CD4-positive, alpha-beta T cell treated with Interleukin-17A for 4 hours (primary cell): ENCODE measurements around the gene TSPO2.

Experiments used
- DNase-seq: peaks from one replicate; pipeline ENCODE4 v3.0.0-alpha.2; 2020; ENCODE audit warnings: mixed read lengths

The TSPO2 gene

DNA sequence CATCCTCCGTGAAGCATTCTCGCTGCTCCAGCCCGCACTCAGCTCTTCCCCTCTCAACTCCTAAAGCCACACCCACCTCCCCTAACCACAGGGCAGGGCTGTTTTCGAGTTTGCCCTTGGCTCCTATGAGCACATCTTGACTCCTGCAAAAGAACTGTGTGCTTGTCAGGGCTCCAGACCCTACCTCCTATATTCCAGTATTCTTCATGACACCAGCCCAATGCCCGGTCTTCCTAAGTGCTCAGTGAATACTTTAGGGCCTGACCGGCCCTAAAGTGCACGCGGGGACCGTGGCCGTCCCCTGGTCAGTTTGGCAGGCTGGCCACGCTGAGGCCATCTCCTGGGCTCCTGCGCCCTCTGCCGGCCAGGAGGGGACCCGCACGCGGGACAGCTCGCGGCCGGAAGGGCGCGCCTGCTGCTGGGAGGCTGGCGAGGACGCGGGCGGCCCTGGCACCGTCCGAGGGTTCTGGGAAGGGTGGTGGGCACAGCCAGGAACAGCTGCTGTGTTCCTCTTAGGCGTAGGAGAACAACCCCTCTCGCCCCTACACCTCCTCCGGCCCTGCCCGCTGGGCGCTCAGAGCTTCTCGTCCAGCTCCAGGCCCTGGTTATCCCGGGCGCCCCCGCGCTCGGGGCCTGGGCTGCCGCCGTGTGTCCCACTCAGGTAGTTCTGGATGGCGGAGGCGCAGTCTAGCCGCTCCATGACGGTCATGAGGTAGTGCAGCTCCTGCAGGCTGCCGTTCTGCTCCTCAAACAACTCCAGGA is 14.3 kb upstream of the TSPO2 start:
- peak; percentile 79 for DNase-seq

DNA sequence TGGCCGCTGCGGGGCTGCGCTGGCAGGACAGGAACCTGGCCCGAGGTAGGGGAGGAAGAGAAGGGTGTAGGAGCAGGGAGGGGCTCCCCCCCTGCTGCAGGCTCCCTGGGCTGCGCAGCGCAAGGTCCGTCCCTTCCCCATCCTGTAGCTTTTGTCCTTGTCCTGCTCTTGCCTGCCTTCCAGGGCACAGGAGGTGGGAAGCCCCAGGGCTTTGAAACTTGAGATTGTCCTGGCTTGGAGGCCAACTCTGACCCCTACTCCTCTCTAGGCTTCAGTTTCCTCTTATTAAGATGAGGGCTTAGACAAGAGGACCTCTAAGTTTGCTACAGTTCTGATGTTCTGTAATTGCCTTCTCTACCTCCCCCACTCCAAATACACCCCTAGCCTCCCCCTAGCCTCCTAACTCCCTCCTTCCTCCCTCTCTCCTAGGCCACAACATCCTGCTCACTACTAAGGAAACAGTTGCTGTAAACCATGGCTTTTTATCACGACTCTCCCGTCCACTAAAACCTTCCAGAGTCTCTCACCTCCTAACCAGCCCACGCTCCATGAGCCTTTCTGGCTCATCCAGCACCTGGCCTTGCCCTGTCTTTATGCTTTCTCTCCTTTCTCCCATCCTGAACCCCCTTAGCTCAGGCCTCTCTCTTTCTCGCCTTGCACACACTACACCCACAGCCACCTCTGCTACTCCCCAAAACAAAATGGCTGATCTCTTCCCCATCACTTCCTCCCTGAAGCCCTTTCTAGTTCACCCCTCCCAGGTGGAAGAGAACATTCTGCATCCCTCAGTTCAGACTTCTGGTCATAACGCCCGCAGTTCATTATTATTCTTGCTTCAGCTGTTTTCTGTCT is 13.5 kb upstream of the TSPO2 start:
- DNase-seq, result no peak

DNA sequence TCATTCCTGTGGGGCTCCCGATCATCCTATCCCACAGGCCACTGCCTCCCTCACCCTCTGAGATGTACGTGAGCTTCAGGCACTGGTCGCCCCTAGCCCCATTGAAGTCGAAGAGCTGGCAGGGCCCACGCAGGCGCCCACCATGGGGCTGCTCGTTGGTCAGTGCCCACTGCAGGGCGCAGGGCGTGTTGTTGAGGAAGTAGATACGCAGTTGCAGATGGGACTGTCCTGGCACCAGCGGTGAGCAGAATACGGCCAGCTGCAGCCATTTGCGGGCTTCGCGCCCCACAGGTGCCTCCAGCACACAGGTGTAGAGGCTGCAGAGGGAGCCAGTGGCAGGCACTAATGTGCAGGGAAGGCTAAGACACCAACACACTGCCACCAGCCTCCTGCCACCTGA is 9.4 kb upstream of the TSPO2 start:
- DNase-seq, result no peak

DNA sequence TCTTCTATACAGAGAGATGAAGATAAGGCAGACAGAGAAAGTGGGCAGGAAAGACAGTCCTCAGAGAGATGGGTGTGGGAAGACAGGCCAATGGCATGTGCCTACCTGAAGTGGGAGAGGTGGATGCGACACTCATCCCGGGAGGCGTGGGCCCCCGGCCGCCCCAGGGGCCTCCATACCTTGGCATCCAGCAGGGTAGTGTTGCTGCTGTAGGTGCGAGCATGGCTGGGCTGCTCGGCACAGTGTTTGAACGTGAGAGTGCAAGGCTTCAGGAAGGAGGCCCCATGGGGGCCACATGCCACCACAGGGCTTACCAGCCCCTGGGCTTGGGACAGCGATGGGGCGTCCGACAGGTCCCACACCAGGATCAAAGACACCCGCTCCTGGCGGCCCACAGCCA is 8.5 kb upstream of the TSPO2 start:
- DNase-seq, result no peak

DNA sequence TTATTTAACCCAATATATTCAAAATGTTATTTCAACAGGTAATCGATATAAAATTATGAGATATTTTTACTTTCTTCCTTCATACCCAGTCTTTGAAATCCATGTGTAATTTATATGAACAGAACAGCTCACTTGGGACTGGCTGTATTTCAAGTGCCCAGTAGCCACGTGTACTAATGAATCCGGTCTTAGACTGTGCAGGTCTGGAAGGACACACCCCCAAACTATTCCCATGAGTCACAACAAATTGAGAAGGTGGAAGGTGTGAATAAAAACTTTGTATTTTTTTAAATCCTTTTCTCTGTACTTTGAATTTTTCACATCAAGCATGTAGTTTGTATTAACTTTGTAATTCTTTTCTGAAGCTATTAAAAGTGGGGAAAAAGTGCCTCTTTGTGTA is 6.1 kb upstream of the TSPO2 start:
- DNase-seq, result no peak

DNA sequence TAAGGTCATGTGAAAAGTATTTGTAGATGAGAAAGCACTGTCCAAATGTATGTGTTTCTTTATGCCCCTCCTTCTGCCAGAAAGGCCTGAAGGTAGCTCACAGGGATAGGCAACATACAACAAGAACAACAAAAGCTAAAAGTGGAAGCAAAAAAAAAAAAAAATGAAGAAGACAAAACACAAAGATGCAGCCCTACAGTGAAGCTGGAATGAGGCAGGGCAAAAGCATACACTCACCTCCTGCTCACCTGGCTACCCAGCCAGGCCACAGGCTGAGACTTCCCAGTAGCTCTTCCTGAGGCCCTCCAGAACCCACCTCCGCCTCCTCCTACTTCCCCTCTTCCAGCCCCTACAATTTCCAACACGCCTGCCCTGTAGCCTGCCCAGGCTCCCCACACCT is 5.7 kb upstream of the TSPO2 start:
- DNase-seq, result no peak

DNA sequence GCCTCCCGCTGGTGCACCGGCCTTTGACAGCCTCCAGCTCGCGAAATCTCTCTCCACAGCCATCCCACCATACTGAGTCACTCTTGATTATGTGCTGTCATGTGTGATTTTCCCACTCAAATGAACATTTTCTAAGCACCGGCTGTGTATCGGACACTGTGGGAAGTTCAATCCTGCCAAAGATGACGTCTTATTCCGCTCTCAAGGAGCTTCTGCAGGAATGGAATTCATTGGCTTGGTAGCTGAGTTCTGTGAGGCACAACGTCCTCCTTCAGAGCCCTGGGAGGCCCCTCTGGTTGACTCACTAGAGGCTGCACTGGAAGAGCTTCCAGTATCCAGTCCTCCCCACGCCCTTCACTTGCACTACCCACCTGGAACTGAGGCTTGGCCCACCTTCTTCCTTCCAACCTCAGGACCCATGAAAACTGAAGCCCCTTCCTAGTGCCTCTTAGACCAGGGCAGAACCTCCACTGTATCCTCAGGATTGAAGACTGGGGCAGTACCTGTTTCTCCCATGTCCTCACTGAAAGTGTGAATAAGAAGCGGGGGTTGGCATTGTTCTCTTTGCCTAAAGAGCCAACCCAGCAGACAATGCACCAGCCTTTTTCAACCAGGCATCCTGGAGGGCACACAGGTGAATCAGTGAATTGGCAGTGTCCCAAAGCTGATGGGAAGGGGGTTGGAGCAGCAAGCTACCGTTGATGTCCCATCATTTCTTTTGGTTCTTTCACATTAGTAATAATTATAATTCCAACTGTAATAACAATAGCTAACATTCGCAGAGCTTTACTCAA is 5.0 kb upstream of the TSPO2 start:
- DNase-seq, result no peak

DNA sequence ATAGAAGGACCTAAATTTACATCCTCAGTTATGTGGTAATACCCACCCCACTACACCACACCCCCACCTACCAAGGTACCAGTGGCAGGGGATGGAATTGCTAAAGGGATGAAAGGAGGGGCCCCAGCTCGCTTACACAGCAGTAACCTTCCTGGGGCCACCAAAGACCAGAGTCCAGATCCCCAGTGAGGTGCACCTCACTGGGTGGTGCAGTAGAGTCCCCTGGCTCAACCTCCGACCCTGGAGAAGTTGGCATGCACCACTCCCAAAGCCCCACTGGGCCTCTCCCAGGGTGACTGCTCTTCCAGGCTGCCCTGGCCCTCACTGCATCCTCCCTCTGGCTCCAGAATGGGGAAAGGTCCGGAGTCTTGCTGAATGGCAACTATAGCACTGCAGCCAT is 4.1 kb upstream of the TSPO2 start:
- no peak for DNase-seq

DNA sequence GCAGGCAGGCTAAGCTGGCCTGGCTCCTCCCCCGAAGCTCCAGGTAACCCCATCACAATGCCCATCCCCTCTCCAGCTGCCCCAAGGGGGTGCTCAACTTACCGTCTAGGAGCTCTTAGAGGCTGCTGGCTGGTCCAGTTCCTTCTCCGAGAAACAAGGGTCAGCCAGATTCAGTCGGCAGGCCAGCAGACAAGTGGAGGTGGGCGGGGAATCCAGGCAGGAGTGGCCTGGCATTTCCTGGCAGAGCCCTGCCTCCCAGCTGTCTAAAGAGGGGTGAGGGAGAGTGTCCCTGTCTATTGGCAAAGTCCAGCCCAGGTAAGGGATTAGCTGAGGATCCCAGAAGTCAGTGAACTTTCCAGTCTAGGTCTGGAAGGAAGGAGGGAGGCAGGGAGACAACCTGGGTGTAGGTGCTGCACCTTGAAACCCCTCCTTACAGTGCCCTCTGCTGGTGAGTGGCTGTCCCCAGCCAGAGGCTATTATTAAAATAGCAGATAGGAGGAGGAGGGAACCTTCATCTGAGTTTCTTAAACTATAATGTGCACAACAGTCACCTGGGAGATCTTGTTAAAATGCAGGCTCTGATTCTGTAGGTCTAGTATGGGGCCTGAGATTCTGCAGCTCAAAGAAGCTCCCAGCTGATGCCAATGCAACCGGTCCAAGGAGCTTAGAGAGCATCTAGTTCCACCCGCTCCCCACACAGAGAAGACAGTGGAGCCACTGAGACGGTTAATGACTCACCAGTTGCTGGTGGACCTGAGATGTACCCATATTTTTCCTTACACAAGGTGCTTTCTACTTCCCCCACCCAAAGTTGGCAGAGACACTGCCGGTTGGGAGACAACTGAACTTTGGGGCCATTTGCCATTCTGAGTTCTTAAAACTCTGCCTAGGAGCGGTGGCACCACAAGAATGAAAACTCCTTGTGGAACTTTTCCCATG is 2.9 kb upstream of the TSPO2 start, which contains the start of gene UNC5CL:
Gene UNC5CL, minus strand, starts transcription at position 162 of the 939 bp plus-strand sequence. CDS start 4,147 bp downstream, outside the sequence.
- DNase-seq, result peak; percentile 71

DNA sequence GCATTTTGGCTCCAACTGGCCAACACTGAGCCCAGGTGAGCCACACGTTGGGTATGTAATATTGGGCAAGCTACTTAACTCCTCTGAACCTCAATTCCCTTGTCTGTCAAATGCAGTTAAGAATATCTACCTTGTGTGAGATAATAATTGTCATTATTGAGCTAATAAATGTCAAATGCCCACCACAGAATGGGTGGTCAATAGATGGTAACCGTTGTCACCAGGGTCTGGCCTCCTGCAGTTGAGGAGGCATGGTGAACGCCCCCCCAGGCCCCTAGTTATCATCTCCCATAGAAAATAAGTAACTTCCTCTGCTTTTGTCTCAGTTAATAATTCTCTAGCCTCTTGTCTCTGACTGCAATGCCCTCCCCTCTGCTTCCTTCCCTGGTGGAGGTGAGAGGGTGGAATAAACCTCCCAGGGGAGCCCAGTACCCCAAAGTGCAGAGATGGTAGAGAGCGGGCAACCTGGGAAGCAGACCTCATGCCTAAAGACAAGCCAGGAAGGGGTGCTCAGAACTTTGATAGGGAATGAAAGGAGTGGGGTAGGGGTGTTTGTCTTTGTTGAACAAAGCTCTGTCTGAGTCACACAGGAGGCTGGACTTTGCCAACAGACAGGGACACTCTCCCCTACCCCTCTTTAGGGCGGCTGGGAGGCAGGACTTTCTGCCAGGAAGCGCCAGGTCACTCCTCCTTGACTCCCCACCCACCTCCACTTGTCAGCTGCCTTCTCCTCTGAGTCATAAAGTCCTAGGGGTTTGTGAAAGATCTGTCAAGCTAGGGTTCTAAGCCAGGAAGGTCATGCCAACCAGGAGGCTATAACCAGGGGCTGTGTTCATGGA is 1.9 kb upstream of the TSPO2 start:
- DNase-seq, result no peak

DNA sequence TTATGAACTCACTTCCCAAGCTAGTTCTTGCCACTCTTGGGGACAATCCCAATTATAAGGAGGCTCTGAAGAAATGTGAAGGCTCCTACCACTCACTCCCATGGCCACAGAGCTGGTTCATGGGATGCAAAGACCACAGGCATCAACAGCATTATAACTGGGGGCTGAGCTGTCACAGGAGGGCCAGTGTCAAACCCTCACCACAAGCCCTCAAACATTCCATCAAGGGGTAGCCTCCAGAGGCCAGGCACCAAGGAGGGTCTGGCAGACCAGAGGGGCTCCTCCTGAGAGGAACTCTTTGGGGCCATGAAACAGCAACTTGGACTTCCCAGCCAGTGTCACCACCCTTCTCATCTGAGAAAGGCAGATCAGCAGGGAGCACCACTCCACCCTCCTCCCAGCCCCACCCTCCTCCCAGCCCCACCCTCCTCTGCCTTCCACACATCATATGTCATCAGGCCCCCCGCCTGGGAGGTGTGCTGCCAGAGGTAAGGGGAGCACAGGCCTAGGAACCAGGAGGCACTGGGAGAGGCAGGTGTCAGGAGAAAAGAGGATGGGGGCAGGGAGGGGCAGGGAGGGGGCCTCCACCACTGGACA is 1.2 kb upstream of the TSPO2 start:
- no peak for DNase-seq

DNA sequence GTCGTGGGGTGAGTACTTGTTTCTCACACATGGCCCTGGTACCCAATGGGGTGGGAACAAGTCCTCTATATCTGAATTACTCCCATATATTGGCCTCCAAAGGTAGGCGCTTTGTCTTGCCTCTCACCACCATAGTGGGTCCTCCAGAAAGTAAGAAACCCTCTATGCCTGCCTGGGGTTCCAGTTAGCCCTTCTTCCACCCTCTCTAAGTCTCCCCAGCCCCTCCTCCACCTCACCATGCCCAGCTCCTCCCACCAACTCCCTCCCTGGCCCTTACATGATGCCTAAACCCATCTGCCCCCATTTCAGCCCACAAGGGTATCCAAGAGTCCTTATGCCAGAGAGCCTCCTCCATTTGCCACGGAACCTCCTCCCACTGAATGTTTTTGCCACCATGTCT is 884 bp downstream of the TSPO2 start:
- DNase-seq, result no peak

DNA sequence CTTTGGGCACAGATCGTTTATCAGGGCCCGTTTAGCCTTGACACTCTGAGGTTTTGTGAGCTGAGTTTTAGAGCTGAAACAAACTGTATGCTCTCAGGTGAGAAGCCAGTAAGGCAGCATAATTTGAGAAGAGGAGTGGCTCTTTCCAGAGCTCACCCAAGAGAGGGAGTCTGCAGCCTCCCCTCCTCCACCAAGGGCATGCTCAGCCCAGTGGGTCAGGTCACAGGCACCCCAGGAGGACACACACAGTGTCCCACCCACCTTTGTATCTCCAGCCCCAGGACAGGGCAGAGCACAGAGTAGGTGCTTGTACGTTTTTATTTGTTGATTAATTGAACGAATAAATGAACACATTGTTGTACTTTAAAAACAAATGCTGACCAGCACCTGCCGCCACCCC is 3.4 kb downstream of the TSPO2 start:
- no peak for DNase-seq

DNA sequence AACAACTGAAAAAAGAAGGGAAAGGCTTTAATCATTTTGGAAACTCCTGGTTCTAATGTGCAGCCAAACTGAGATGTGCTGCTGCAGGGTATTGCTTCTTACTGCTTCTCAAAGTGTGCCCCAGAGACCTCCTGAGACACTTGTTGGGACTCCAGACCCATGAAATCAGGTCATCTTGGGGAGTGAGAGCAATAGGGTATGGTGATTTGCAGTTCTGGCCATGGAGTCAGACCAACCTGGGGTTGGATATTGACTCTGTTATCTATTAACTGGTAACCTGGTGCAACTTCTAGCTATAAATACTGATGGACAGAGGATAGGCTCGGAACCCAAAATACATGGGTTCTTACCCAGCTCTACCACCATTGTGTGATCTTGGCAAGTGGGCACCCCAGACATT is 3.8 kb downstream of the TSPO2 start:
- DNase-seq, result no peak

DNA sequence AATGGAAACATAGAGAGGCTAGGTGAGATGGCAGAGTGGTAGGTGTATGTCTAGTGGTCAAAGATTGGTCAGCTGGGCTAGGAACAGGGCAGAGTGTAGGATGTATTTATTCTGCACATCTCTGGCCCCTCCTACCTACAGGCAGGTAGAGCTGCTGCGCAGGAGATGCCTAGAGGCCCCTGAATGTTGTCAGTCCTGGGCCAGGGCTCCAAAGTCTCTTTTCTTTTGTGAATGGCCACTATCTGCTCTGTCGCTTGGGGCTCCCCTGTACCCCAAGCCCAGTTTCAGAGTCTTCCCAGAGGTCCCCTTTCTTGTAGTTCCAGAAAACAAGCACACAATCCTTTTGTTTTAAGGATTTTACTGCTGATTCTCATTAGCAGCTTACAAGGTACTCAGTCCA is 5.0 kb downstream of the TSPO2 start:
- DNase-seq, result no peak

DNA sequence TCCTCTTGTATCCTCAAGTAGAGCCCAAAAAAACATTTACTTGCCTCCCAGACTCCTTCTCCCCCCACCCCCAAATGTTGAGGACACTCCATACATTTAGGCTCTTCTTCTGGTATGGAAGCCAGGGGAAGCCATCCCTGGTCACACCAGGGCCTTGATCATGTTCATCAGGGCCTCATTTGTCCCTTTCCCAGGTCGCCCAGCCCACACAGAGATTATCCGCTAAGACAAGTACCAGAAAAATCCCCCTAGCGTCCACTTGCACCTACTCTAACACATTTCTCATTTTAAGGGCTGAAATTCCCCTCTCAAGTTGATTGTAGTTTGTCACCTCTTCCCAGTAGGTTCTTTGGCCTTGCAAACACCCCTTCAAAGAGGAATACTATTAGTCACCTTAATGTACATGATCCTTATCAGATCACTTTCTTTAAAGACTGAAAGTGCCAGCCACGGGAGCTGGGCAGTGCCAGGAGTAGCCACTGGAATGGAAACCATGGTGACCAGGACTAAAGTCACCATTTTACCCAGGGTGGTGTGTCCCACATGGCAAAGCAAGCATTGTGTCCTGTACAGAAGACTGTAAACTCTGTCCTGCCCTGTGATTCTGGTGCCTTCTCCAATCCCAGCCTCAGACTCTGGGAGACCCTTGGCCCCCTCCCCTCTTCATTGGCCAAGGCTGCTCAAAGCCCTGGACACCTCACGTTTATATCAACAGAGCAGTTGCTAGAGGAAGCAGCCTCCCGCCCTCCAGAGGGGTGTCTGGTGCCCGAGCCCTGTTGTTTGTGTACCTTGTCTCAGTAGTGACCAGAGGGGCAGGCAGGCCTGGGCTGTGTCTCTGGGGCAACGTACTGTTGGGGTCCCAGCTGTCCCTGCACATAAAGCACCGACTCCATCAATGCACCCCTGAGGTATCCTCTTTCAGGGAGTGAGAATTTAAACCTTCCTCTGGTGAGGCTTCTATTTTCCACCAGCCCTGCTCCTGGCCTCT is 5.8 kb downstream of the TSPO2 start:
- no peak for DNase-seq

DNA sequence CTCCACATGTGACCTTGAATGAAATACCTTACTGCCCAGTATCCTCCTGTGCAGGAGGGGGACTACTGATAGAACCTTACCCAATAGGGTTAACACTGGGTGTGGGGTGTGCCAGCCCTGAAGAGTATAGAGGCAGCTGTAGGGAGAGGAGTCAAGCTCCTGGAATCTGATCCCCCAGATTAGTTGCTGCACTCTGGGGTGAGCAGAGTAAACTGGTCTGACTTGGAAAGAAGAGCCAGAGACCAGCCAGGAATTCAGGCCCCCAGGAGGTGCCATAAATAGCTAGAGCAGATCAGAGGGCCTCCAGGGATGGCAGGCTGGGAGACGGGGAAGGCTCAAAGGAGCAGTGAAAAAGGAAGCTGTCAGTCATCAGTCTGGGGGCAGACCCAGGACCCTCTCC is 7.3 kb downstream of the TSPO2 start:
- DNase-seq, result no peak

DNA sequence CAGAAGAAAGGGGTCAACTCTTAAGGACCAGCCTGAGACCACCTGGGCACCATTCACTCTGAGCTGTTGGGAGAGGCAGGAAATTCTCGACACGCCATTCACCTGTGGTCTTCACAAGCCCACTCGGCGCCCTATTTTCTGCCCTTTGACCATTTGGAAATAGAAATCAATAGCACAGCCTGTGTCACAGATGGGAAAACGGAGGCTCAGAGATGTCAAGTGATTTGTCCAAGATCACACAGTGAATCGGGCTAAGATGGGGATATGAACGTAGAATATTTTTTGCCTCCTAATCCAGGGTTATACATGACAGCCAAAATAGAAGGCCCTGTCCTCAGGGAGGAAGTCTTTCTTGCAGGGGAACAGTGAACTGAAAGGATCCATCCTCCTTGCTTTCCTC is 7.7 kb downstream of the TSPO2 start:
- no peak for DNase-seq

DNA sequence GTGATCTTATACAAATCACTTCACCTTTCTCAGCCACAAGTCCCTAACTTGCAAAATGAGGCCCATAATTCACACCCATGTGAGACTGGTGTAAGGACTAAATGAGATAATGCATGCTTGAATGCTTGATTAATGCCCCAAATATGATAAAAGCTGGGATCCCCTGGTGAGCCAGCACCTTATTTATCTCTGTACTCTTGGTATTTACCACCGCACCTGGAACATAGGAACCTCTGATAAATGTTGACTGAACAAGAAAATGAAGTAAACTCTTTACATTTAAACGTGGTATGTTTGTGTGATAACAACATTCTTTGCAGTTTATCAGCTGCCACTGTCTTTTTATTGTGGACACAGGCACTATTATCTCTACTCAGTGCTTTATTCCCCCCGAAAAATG is 8.3 kb downstream of the TSPO2 start:
- DNase-seq, result no peak

DNA sequence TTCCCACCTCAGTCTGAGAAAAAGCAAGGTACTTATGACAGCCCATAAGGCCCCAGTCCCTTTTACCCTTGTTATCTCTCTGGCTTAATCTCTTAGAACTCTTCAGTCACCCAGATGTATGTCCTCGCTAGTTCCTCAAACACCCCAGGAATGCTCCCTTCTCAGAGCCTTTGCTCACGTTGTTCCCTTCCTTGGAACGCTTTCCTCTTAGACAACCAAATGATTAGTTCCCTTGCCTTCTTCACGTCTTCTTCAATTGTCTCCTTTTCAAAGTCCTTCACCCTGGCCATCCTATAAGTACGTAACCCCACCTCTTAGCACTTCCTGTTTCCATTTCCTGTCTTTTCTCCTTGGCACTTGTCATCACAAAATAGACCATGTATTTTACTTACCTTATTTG is 9.6 kb downstream of the TSPO2 start:
- no peak for DNase-seq
